Ascending aorta (tissue), 2 donors: Measurements from ENCODE around the gene FHL1. TPM values are rescaled to one million over a fixed set of nuclear protein-coding genes. Genes with fewer than 3 reads are reported as not detected.

Source experiments
- DNase-seq, 2 donors: peaks; one replicate each; pipeline ENCODE4 v3.0.0-alpha.2; 2019; ENCODE audit warnings: low spot score in 2 of 2
- H3K27ac ChIP-seq, 2 donors: fragments of 200-600 bp; sonication (generic); one replicate each; pipeline ENCODE4 v1.5.1; 2016 to 2017; ENCODE audit warnings: mild to moderate bottlenecking in 1 of 2
- H3K27me3 ChIP-seq: fragments of 200-600 bp; sonication (generic); one replicate; pipeline ENCODE4 v1.5.1; 2017
- H3K36me3 ChIP-seq, 2 donors: fragments of 200-600 bp; sonication (generic); one replicate each; pipeline ENCODE4 v1.5.1; 2016
- H3K4me1 ChIP-seq, 2 donors: fragments of 200-600 bp; sonication (generic); one replicate each; pipeline ENCODE4 v1.5.1; 2016 to 2017; ENCODE audit warnings: mild to moderate bottlenecking in 1 of 2
- H3K4me3 ChIP-seq, 2 donors: fragments of 200-600 bp; sonication (generic); one replicate each; pipeline ENCODE4 v1.5.1; 2016 to 2017; ENCODE audit warnings: mild to moderate bottlenecking in 1 of 2
- H3K9me3 ChIP-seq, 2 donors: fragments of 200-600 bp; sonication (generic); one replicate each; pipeline ENCODE4 v1.5.1; 2016
- intact Hi-C: fragments of 100-400 bp; cut with DNase I; formaldehyde crosslinking; loops from one replicate; pipeline ENCODE4 v1.15.1; 2023
- total RNA-seq: library from RNA; depleted of rRNA; stranded (reverse); fragments of >200 nt; gene quantifications from one replicate; pipeline ENCODE4 v1.1.0, GENCODE V29; 2016
- TF ChIP-seq, protein P1 (sequence below), 3 experiments: fragments of 200-600 bp in 2 of 3; fragments of 450-650 bp in 1 of 3; sonication (generic) in 2 of 3; IDR thresholded peaks; one replicate each; pipeline ENCODE4 v1.5.1; 2016 to 2019; ENCODE audit warnings: antibody characterized with exemption in 3 of 3, mild to moderate bottlenecking in 1 of 3, moderate library complexity in 1 of 3

The FHL1 gene
- total RNA-seq, 1 donor from 2014 or later, result 850 TPM

- Histone ChIP-seq H3K4me3 (no peak overlapping the region), H3K27ac (peak overlapping the region in 1 of 2 donors; percentile 46), H3K9me3 (no peaks in the 10 kb centered on the region), H3K27me3 (no peaks in the 10 kb centered on the region), H3K4me1 (peaks cover 0 to 10% of the 10 kb centered on the region in 2 donors), H3K36me3 (no peaks in the 10 kb centered on the region)
- intact Hi-C loops, result no loop called here
- TF ChIP-seq, protein P1, sequence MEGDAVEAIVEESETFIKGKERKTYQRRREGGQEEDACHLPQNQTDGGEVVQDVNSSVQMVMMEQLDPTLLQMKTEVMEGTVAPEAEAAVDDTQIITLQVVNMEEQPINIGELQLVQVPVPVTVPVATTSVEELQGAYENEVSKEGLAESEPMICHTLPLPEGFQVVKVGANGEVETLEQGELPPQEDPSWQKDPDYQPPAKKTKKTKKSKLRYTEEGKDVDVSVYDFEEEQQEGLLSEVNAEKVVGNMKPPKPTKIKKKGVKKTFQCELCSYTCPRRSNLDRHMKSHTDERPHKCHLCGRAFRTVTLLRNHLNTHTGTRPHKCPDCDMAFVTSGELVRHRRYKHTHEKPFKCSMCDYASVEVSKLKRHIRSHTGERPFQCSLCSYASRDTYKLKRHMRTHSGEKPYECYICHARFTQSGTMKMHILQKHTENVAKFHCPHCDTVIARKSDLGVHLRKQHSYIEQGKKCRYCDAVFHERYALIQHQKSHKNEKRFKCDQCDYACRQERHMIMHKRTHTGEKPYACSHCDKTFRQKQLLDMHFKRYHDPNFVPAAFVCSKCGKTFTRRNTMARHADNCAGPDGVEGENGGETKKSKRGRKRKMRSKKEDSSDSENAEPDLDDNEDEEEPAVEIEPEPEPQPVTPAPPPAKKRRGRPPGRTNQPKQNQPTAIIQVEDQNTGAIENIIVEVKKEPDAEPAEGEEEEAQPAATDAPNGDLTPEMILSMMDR (IDR thresholded peaks at IDR 0.05), result no peak
- no peak for DNase-seq
Measured at GRCh38 chrX:136125106-136125505, 22.2 kb upstream of the FHL1 start.

- DNase-seq, result no peak
- intact Hi-C loops, result no loop called here
- Histone ChIP-seq H3K27ac (peak overlapping the region; percentile 46 to 68), H3K4me1 (peaks cover 0 to 13% of the 10 kb centered on the region in 2 donors), H3K27me3 (no peaks in the 10 kb centered on the region), H3K36me3 (no peaks in the 10 kb centered on the region), H3K9me3 (no peaks in the 10 kb centered on the region), H3K4me3 (no peak overlapping the region)
- TF ChIP-seq, protein P1 (IDR thresholded peaks at IDR 0.05), result no peak
Measured at GRCh38 chrX:136126371-136126770, 21.0 kb upstream of the FHL1 start.

GRCh38 chrX:136126872-136127406, 20.4 kb upstream of the FHL1 start:
- Histone ChIP-seq H3K36me3 (no peaks in the 10 kb centered on the region), H3K27ac (peak overlapping the region; percentile 46 to 68), H3K27me3 (no peaks in the 10 kb centered on the region), H3K9me3 (no peaks in the 10 kb centered on the region), H3K4me3 (no peak overlapping the region), H3K4me1 (peaks cover 0 to 13% of the 10 kb centered on the region in 2 donors)
- intact Hi-C loops, result no loop called here
- no peak for DNase-seq
- TF ChIP-seq, protein P1 (IDR thresholded peaks at IDR 0.05), result no peak

GRCh38 chrX:136128743-136129142, 18.6 kb upstream of the FHL1 start:
- TF ChIP-seq, protein P1 (IDR thresholded peaks at IDR 0.05), result no peak
- Histone ChIP-seq H3K9me3 (no peaks in the 10 kb centered on the region), H3K27ac (no peak overlapping the region), H3K4me1 (peaks cover 0 to 7% of the 10 kb centered on the region in 2 donors), H3K4me3 (no peak overlapping the region), H3K36me3 (no peaks in the 10 kb centered on the region), H3K27me3 (no peaks in the 10 kb centered on the region)
- intact Hi-C loops, result no loop called here
- DNase-seq, result no peak

DNA sequence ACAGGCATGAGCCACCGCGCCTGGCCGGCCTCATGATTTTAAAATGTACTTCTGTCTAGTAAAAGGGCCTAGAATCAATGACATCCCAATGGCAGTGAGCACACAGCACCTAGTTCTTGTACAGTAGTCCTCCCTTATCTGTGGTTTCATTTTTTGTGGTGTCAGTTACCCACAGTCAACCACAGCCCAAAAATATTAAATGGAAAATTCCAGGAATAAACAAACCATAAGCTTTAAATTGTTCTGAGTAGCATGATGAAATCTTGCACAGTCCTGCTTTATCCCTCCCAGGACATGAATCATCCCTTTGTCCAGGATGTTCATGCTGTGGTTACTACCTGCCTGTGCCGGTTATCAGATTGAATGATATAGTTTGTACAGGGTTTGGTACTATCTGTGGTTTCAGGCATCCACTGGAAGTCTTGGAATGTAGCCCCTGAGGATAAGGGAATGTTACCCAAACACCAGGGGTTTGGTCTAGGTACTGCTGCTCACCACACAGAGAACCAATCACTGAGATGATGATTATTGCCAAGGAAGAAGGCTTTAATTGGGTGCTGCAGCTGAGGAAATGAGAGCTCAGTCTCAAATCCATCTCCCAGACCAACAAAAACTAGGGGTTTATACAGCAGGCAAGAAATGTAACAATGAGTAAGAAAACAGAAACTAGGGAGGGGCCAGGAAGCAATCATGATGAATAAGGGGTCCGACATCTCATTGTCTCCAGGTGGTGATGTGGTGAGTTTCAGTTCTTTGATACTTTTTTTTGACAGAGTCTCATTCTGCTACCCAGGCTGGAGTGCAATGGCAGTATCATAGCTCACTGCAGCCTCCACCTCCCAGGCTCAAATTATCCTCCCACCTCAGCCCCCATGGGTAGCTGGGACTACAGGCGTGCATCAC, 16.2 kb upstream of the FHL1 start:
- DNase-seq, result no peak
- Histone ChIP-seq H3K9me3 (no peaks in the 10 kb centered on the region), H3K27me3 (no peaks in the 10 kb centered on the region), H3K36me3 (no peaks in the 10 kb centered on the region), H3K4me1 (peaks cover 0 to 7% of the 10 kb centered on the region in 2 donors), H3K27ac (no peak overlapping the region), H3K4me3 (no peak overlapping the region)
- intact Hi-C loops, result no loop called here
- TF ChIP-seq, protein P1 (IDR thresholded peaks at IDR 0.05), result no peak
